Suprapubic skin (tissue), 4 donors: Measurements from ENCODE around the gene PPP3R1. TPM values are rescaled to one million over a fixed set of nuclear protein-coding genes. Genes with fewer than 3 reads are reported as not detected.

Experiments
- DNase-seq, 2 donors: peaks; one replicate each; pipeline ENCODE4 v3.0.0-alpha.2; 2019; ENCODE audit warnings: low spot score in 2 of 2
- H3K27ac ChIP-seq: fragments of 200-600 bp; sonication (generic); one replicate; pipeline ENCODE4 v1.5.1; 2019
- H3K27me3 ChIP-seq: fragments of 200-600 bp; sonication (generic); one replicate; pipeline ENCODE4 v1.5.1; 2019
- H3K36me3 ChIP-seq: fragments of 200-600 bp; sonication (generic); one replicate; pipeline ENCODE4 v1.5.1; 2019
- H3K4me1 ChIP-seq: fragments of 200-600 bp; sonication (generic); one replicate; pipeline ENCODE4 v1.5.1; 2019
- H3K4me3 ChIP-seq: fragments of 200-600 bp; sonication (generic); one replicate; pipeline ENCODE4 v1.5.1; 2019; ENCODE audit warnings: mild to moderate bottlenecking
- H3K9me3 ChIP-seq: fragments of 200-600 bp; sonication (generic); one replicate; pipeline ENCODE4 v1.5.1; 2019
- CTCF ChIP-seq, 2 donors: fragments of 200-600 bp in 1 of 2; fragments of 450-650 bp in 1 of 2; sonication (generic) in 1 of 2; IDR thresholded peaks; one replicate each; pipeline ENCODE4 v1.5.1; 2016 to 2019; ENCODE audit warnings: antibody characterized with exemption in 2 of 2, mild to moderate bottlenecking in 1 of 2, moderate library complexity in 1 of 2
- EP300 ChIP-seq: sonication (generic); formaldehyde crosslinking; IDR thresholded peaks from one replicate; pipeline ENCODE4 v1.6.1; 2017; ENCODE audit warnings: antibody characterized with exemption
- POLR2A ChIP-seq, 2 donors: fragments of 450-650 bp; IDR thresholded peaks; one replicate each; pipeline ENCODE4 v1.6.1; 2017; ENCODE audit warnings: antibody characterized with exemption in 2 of 2, mild to moderate bottlenecking in 2 of 2, moderate library complexity in 2 of 2
- POLR2AphosphoS5 ChIP-seq, 3 donors: sonication (generic); formaldehyde crosslinking; IDR thresholded peaks; one replicate each; pipeline ENCODE4 v1.6.1; 2017; ENCODE audit warnings: antibody characterized with exemption in 3 of 3
- WGBS: methylation state at CpG from one replicate; pipeline ENCODE4 v1.1.5; 2018; 5-methylcytosine and 5-hydroxymethylcytosine counted together
- total RNA-seq, 4 donors: library from RNA; depleted of rRNA; stranded (reverse); fragments of >200 nt; gene quantifications; one replicate each; pipeline ENCODE4 v1.1.0, GENCODE V29; 2016

PPP3R1 gene
- total RNA-seq, 4 donors from 2014 or later: 31.3 to 40.0 (median 36.2) TPM

GRCh38 chr2:68190991-68191731, 61.2 kb downstream of the PPP3R1 start:
- Histone ChIP-seq H3K4me1 (peaks cover 48% of the 10 kb centered on the region), H3K4me3 (no peak overlapping the region), H3K9me3 (no peaks in the 10 kb centered on the region), H3K27ac (no peak overlapping the region), H3K36me3 (no peaks in the 10 kb centered on the region), H3K27me3 (no peaks in the 10 kb centered on the region)
- 42% methylated on average over 3 of the region's 3 CpGs for WGBS
- no peak for DNase-seq
- TF ChIP-seq EP300: no peak
- no peak for TF ChIP-seq POLR2AphosphoS5 (IDR thresholded peaks at IDR 0.05)
- no peak for TF ChIP-seq POLR2A (IDR thresholded peaks at IDR 0.05)
- TF ChIP-seq CTCF (IDR thresholded peaks at IDR 0.05): no peak

GRCh38 chr2:68189991-68190784, 62.1 kb downstream of the PPP3R1 start:
- Histone ChIP-seq H3K4me3 (no peak overlapping the region), H3K4me1 (peaks cover 39% of the 10 kb centered on the region), H3K27ac (no peak overlapping the region), H3K9me3 (no peaks in the 10 kb centered on the region), H3K27me3 (no peaks in the 10 kb centered on the region), H3K36me3 (no peaks in the 10 kb centered on the region)
- DNase-seq: no peak
- TF ChIP-seq POLR2AphosphoS5 (IDR thresholded peaks at IDR 0.05) (no peak), CTCF (IDR thresholded peaks at IDR 0.05) (no peak), EP300 (no peak), POLR2A (IDR thresholded peaks at IDR 0.05) (no peak)
- WGBS: 92% methylated on average over 15 of the region's 15 CpGs

GRCh38 chr2:68188831-68189230, 63.5 kb downstream of the PPP3R1 start:
- H3K9me3 ChIP-seq: no peaks in the 10 kb centered on the region

GRCh38 chr2:68187329-68187728, 65.0 kb downstream of the PPP3R1 start:
- TF ChIP-seq POLR2AphosphoS5 (IDR thresholded peaks at IDR 0.05): no peak
- no peak for TF ChIP-seq CTCF (IDR thresholded peaks at IDR 0.05)
- no peak for TF ChIP-seq EP300
- TF ChIP-seq POLR2A (IDR thresholded peaks at IDR 0.05): no peak
- WGBS: 50% methylated on average over 1 of the region's 1 CpG

More at GRCh38 chr2:68188831-68189230, 63.5 kb downstream of the PPP3R1 start:
- Histone ChIP-seq H3K4me3 (no peak overlapping the region), H3K4me1 (peaks cover 35% of the 10 kb centered on the region), H3K27ac (no peak overlapping the region), H3K27me3 (no peaks in the 10 kb centered on the region), H3K36me3 (peaks cover 10% of the 10 kb centered on the region)
- 76% methylated on average over 5 of the region's 5 CpGs for WGBS
- TF ChIP-seq POLR2AphosphoS5 (IDR thresholded peaks at IDR 0.05) (no peak), POLR2A (IDR thresholded peaks at IDR 0.05) (no peak), CTCF (IDR thresholded peaks at IDR 0.05) (no peak), EP300 (no peak)
- DNase-seq: no peak

GRCh38 chr2:68185541-68186164, 66.7 kb downstream of the PPP3R1 start:
- no peak for TF ChIP-seq EP300
- peak in 1 of 2 donors; percentile 41 for TF ChIP-seq CTCF (IDR thresholded peaks at IDR 0.05)
- H3K27me3 ChIP-seq: no peaks in the 10 kb centered on the region
- peaks cover 17% of the 10 kb centered on the region for H3K36me3 ChIP-seq
- H3K4me1 ChIP-seq: peaks cover 9% of the 10 kb centered on the region
- WGBS: 49% methylated on average over 5 of the region's 5 CpGs
- H3K27ac ChIP-seq: no peak overlapping the region
- H3K4me3 ChIP-seq: no peak overlapping the region
- H3K9me3 ChIP-seq: no peaks in the 10 kb centered on the region
- DNase-seq: no peak

More at GRCh38 chr2:68187329-68187728, 65.0 kb downstream of the PPP3R1 start:
- no peak overlapping the region for H3K27ac ChIP-seq
- H3K4me1 ChIP-seq: peaks cover 24% of the 10 kb centered on the region
- H3K36me3 ChIP-seq: peaks cover 12% of the 10 kb centered on the region
- no peaks in the 10 kb centered on the region for H3K9me3 ChIP-seq
- DNase-seq: no peak
- H3K4me3 ChIP-seq: no peak overlapping the region
- H3K27me3 ChIP-seq: no peaks in the 10 kb centered on the region
